ENCODE data around the gene EIF1AY.

Gene EIF1AY

DNA sequence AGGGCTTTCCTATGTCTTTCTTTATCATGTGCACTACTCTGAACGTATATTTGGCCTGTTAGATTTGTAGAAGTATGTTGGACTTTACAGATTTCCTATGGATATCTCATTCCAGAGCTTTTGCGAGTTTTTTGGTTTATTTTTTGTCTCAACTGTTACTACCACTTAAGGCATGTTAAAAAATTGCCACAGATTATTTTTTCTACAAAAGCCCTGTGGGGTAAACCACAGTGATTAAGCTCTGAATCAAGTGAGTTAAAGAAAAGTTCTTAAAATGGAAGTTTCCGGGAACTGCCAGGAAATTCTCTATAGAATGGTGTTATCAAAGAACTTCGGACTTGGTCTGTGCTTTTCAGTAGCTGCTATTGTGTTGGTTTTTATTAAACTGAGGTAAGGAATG is 10.6 kb downstream of the EIF1AY start:
- Histone ChIP-seq H3K79me2 (ENCODE audit: control insufficient read depth, low read length) (no peaks in the 10 kb centered on the region), H3K4me2 (ENCODE audit: low read length) (no peak overlapping the region), H3K9me2 (replicated peaks; ENCODE audit: control insufficient read depth, low read length) (no peaks in the 10 kb centered on the region), H3K4me1 (ENCODE audit: control insufficient read depth, low read length) (no peaks in the 10 kb centered on the region), H3K27me3 (ENCODE audit: control insufficient read depth, low read length) (no peaks in the 10 kb centered on the region), H3K36me3 (ENCODE audit: control insufficient read depth, low read length) (peaks cover 43% of the 10 kb centered on the region), H4K20me1 (ENCODE audit: control insufficient read depth, insufficient read depth, low read depth, low read length) (no peaks in the 10 kb centered on the region), H3K9me3 (ENCODE audit: control insufficient read depth, insufficient read depth, low read length) (no peaks in the 10 kb centered on the region), H3F3A (ENCODE audit: control insufficient read depth, insufficient read depth) (no peaks in the 10 kb centered on the region), H3K27ac (ENCODE audit: low read depth, low read length) (no peak overlapping the region), H3K4me3 (ENCODE audit: low read length) (no peak overlapping the region)
- TF ChIP-seq EZH2phosphoT487 (IDR thresholded peaks at IDR 0.05; ENCODE audit: borderline replicate concordance, low read length): no peak
- TF ChIP-seq CTCF (IDR thresholded peaks at IDR 0.05; ENCODE audit: low read depth, low read length, poor library complexity, severe bottlenecking): no peak
